Measurements from ENCODE around the gene ASIC1.
A peak's percentile ranks its signal among the peaks of the same experiment; 100 is the strongest.

ASIC1 gene

GRCh38 chr12:50110127-50110761, 52.8 kb downstream of the ASIC1 start:
- peak in 8 of 14 donors; percentile 19 to 75 (median 42) for DNase-seq

GRCh38 chr12:50110762-50111351, 53.5 kb downstream of the ASIC1 start:
- peak in 10 of 14 donors; percentile 15 to 84 (median 43) for DNase-seq

GRCh38 chr12:50111395-50111692, 53.9 kb downstream of the ASIC1 start:
- DNase-seq = no peak

- peak; percentile 91 to 100 (median 99) for DNase-seq
Measured at GRCh38 chr12:50111693-50112455, 54.5 kb downstream of the ASIC1 start, which contains the start of gene COX14. TSS of gene COX14 (plus strand) at chr12:50112236. CDS start at chr12:50120044, 7,808 bp downstream.

- peak in 2 of 14 donors; percentile 68 to 73 for DNase-seq
Measured at GRCh38 chr12:50112456-50113218, 55.2 kb downstream of the ASIC1 start.

- DNase-seq = no peak
Measured at GRCh38 chr12:50117057-50117622, 59.7 kb downstream of the ASIC1 start.

- DNase-seq = no peak
Measured at GRCh38 chr12:50119387-50119786, 62.0 kb downstream of the ASIC1 start.

GRCh38 chr12:50120521-50120920, 63.1 kb downstream of the ASIC1 start:
- DNase-seq = no peak

- DNase-seq = no peak
Measured at GRCh38 chr12:50120953-50121352, 63.6 kb downstream of the ASIC1 start.

GRCh38 chr12:50121641-50122040, 64.2 kb downstream of the ASIC1 start:
- DNase-seq = no peak

- no peak for DNase-seq
Measured at GRCh38 chr12:50123203-50123602, 65.8 kb downstream of the ASIC1 start.

- DNase-seq = no peak
Measured at GRCh38 chr12:50127546-50127945, 70.2 kb downstream of the ASIC1 start.

GRCh38 chr12:50129290-50129689, 71.9 kb downstream of the ASIC1 start:
- DNase-seq = no peak

GRCh38 chr12:50132505-50133135, 75.2 kb downstream of the ASIC1 start:
- peak in 1 of 14 donors; percentile 5 for DNase-seq
